Measurements from ENCODE around the gene ARFIP2.

The ARFIP2 gene

GRCh38 chr11:6472934-6473333 lies 8.2 kb downstream of the ARFIP2 start:
- peak overlapping the region; percentile 77 for H3K4me3 ChIP-seq (ENCODE audit: low read depth, low read length)
- no peak for DNase-seq (ENCODE audit: low read depth, low spot score)
- ChIA-PET CTCF (interaction anchor here (0.5 to 9.1 kb wide), 7 partner anchors 9 to 179 kb away, joined by 3 to 56 read pairs (median 3); partner anchors contain the start of gene TIMM10B), POLR2A (interaction anchor here (1.0 to 1.5 kb wide), 3 partner anchors 9 to 173 kb away, joined by 3 to 7 read pairs (median 3); partner anchors contain the start of genes ARFIP2 and TIMM10B)
- TF ChIP-seq CTCF (IDR thresholded peaks at IDR 0.05; ENCODE audit: insufficient read depth, low read length, missing control alignments): no peak

GRCh38 chr11:6469599-6469998 lies 11.5 kb downstream of the ARFIP2 start:
- ChIA-PET CTCF (interaction anchor here (0.8 to 9.1 kb wide), 9 partner anchors 13 to 214 kb away, joined by 3 to 56 read pairs (median 3); partner anchors contain the start of gene MRPL17), POLR2A (interaction anchor here (2.4 kb wide), 1 partner anchor 12 kb away, joined by 6 read pairs; the partner anchor contains the start of genes ARFIP2 and TIMM10B)
- H3K4me3 ChIP-seq (ENCODE audit: low read depth, low read length): no peak overlapping the region
- no peak for TF ChIP-seq CTCF (IDR thresholded peaks at IDR 0.05; ENCODE audit: insufficient read depth, low read length, missing control alignments)
- DNase-seq (ENCODE audit: low read depth, low spot score): no peak

- CTCF ChIA-PET: interaction anchor here (0.8 to 2.0 kb wide), 11 partner anchors 12 to 214 kb away, joined by 3 to 9 read pairs (median 3); partner anchors contain the start of gene MRPL17
- no peak overlapping the region for H3K4me3 ChIP-seq (ENCODE audit: low read depth, low read length)
- no peak for DNase-seq (ENCODE audit: low read depth, low spot score)
- POLR2A ChIA-PET: interaction anchor here (2.4 kb wide), 1 partner anchor 13 kb away, joined by 6 read pairs; the partner anchor contains the start of genes ARFIP2 and TIMM10B
- no peak for TF ChIP-seq CTCF (IDR thresholded peaks at IDR 0.05; ENCODE audit: insufficient read depth, low read length, missing control alignments)
Observed at GRCh38 chr11:6468712-6469495, 12.2 kb downstream of the ARFIP2 start.

GRCh38 chr11:6459099-6459450 lies 22.1 kb downstream of the ARFIP2 start:
- no peak for DNase-seq (ENCODE audit: low read depth, low spot score)
- POLR2A ChIA-PET: no interaction called here
- CTCF ChIA-PET: interaction anchor here (1.5 to 7.7 kb wide), 2 partner anchors 15 to 81 kb away, joined by 4 to 82 read pairs; partner anchors contain the start of gene HPX
- no peak for TF ChIP-seq CTCF (IDR thresholded peaks at IDR 0.05; ENCODE audit: insufficient read depth, low read length, missing control alignments)
- no peak overlapping the region for H3K4me3 ChIP-seq (ENCODE audit: low read depth, low read length)

- H3K4me3 ChIP-seq (ENCODE audit: low read depth, low read length): no peak overlapping the region
- TF ChIP-seq CTCF (IDR thresholded peaks at IDR 0.05; ENCODE audit: insufficient read depth, low read length, missing control alignments): no peak
- CTCF ChIA-PET: interaction anchor here (1.5 to 7.7 kb wide), 2 partner anchors 15 to 80 kb away, joined by 4 to 82 read pairs; partner anchors contain the start of gene HPX
- no peak for DNase-seq (ENCODE audit: low read depth, low spot score)
- POLR2A ChIA-PET: no interaction called here
Observed at GRCh38 chr11:6458352-6459098, 22.6 kb downstream of the ARFIP2 start.
